PFSK-1 (cell line): ENCODE data around the gene TBPL2.

ENCODE experiments used
- FOXP2 ChIP-seq: optimal IDR thresholded peaks from 2 replicates; pipeline ENCODE3; 2011; ENCODE audit warnings: borderline replicate concordance, control low read depth, inconsistent platforms; ENCODE audit not compliant: insufficient read depth; ENCODE audit errors: extremely low read length, extremely low read depth
- POLR2AphosphoS5 ChIP-seq: IDR thresholded peaks from 2 replicates; pipeline ENCODE4 v1.6.1; 2012; ENCODE audit warnings: low read depth, mild to moderate bottlenecking, control low read depth, low read length, moderate library complexity
- REST ChIP-seq, 2 experiments: IDR thresholded peaks; 2 replicates each; pipeline versions ENCODE4 v1.6.1 to v1.8.0; 2011 to 2012; ENCODE audit warnings: low read depth in 2 of 2, low read length in 2 of 2, control low read depth in 1 of 2, inconsistent platforms in 1 of 2, mild to moderate bottlenecking in 1 of 2, moderate library complexity in 1 of 2; ENCODE audit not compliant: insufficient read depth in 1 of 2
- SIN3A ChIP-seq: IDR thresholded peaks from 2 replicates; pipeline ENCODE4 v1.6.1; 2012; ENCODE audit warnings: mild to moderate bottlenecking, low read length, moderate library complexity, borderline replicate concordance; ENCODE audit not compliant: insufficient read depth
- TAF1 ChIP-seq: IDR thresholded peaks from 2 replicates; pipeline ENCODE4 v1.6.1; 2012; ENCODE audit warnings: low read length, control low read depth, borderline replicate concordance; ENCODE audit not compliant: insufficient read depth

Gene TBPL2

GRCh38 chr14:55372423-55372822, 68.0 kb downstream of the TBPL2 start:
- no peak for TF ChIP-seq POLR2AphosphoS5
- no peak for TF ChIP-seq FOXP2
- no peak for TF ChIP-seq REST (IDR thresholded peaks at IDR 0.05; ENCODE audit: insufficient read depth in 1 of 2, low read depth in 2 of 2, low read length in 2 of 2)
- TF ChIP-seq SIN3A: no peak
- no peak for TF ChIP-seq TAF1

- TF ChIP-seq REST (IDR thresholded peaks at IDR 0.05; ENCODE audit: insufficient read depth in 1 of 2, low read depth in 2 of 2, low read length in 2 of 2) (no peak), POLR2AphosphoS5 (no peak), FOXP2 (no peak), TAF1 (no peak)
Observed at GRCh38 chr14:55370883-55371455, 69.4 kb downstream of the TBPL2 start.

GRCh38 chr14:55366271-55366670, 74.1 kb downstream of the TBPL2 start:
- no peak for TF ChIP-seq TAF1
- no peak for TF ChIP-seq SIN3A
